Neural cell (in vitro differentiated cells): ENCODE results near the gene NRCAM.

ENCODE experiments used
- CTCF ChIP-seq: fragments of 450-650 bp; IDR thresholded peaks from 2 replicates; pipeline ENCODE4 v1.5.1; 2014; ENCODE audit warnings: antibody characterized with exemption, mild to moderate bottlenecking, moderate library complexity; ENCODE audit not compliant: poor library complexity, severe bottlenecking
- EP300 ChIP-seq: fragments of 450-650 bp; conservative IDR thresholded peaks from 2 replicates; pipeline ENCODE4 v1.6.1; 2014; ENCODE audit warnings: antibody characterized with exemption, mild to moderate bottlenecking, moderate library complexity; ENCODE audit not compliant: poor library complexity, severe bottlenecking
- POLR2AphosphoS5 ChIP-seq: IDR thresholded peaks from 2 replicates; pipeline ENCODE4 v1.6.1; 2012

- no peak for TF ChIP-seq POLR2AphosphoS5
- no peak for TF ChIP-seq CTCF
- no peak for TF ChIP-seq EP300
Observed at GRCh38 chr7:108360058-108360800, 96.0 kb downstream of the NRCAM start.
